Epithelial cell of proximal tubule (primary cell): ENCODE data around the gene TBC1D22A. TPM values are rescaled to one million over a fixed set of nuclear protein-coding genes. Genes with fewer than 3 reads are reported as not detected.

Source experiments
- DNase-seq: peaks from one replicate; pipeline ENCODE4 v3.0.0-alpha.2; 2011; ENCODE audit warnings: low read depth
- H3K4me3 ChIP-seq: 2 replicates; pipeline ENCODE4 v1.5.1; 2011; ENCODE audit warnings: low read depth, mild to moderate bottlenecking, low read length
- CTCF ChIP-seq: conservative IDR thresholded peaks from 2 replicates; pipeline ENCODE4 v1.5.1; 2012; ENCODE audit warnings: low read depth, mild to moderate bottlenecking, low read length
- total RNA-seq: library from RNA; depleted of rRNA; stranded (reverse); fragments of >200 nt; gene quantifications from 2 replicates; pipeline ENCODE4 v1.2.3, GENCODE V29; 2015

TBC1D22A gene
- total RNA-seq, 1 donor from 2014 or later, result 22.7 TPM

GRCh38 chr22:46774253-46774979 is 12.0 kb downstream of the TBC1D22A start:
- no peak for DNase-seq
- no peak overlapping the region for H3K4me3 ChIP-seq
- no peak for TF ChIP-seq CTCF

- H3K4me3 ChIP-seq, result no peak overlapping the region
- DNase-seq, result no peak
- TF ChIP-seq CTCF, result no peak
Observed at GRCh38 chr22:46774980-46775849, 12.8 kb downstream of the TBC1D22A start.

GRCh38 chr22:46775850-46776826 is 13.7 kb downstream of the TBC1D22A start:
- no peak overlapping the region for H3K4me3 ChIP-seq
- DNase-seq, result no peak
- TF ChIP-seq CTCF, result no peak

- no peak overlapping the region for H3K4me3 ChIP-seq
- DNase-seq, result no peak
- TF ChIP-seq CTCF, result no peak
Observed at GRCh38 chr22:46776876-46777608, 14.6 kb downstream of the TBC1D22A start.

GRCh38 chr22:46777609-46777970 is 15.1 kb downstream of the TBC1D22A start:
- TF ChIP-seq CTCF, result no peak
- no peak overlapping the region for H3K4me3 ChIP-seq
- no peak for DNase-seq

- TF ChIP-seq CTCF, result no peak
- DNase-seq, result no peak
- no peak overlapping the region for H3K4me3 ChIP-seq
Observed at GRCh38 chr22:46779023-46779422, 16.6 kb downstream of the TBC1D22A start.
